ENCODE measurements around the gene SSTR1. TPM values are rescaled to one million over a fixed set of nuclear protein-coding genes. Genes with fewer than 3 reads are reported as not detected.

Gene SSTR1
- total and polyA plus RNA-seq, 12 donors = 0.22 to 1.8 (median 0.57) TPM

DNA sequence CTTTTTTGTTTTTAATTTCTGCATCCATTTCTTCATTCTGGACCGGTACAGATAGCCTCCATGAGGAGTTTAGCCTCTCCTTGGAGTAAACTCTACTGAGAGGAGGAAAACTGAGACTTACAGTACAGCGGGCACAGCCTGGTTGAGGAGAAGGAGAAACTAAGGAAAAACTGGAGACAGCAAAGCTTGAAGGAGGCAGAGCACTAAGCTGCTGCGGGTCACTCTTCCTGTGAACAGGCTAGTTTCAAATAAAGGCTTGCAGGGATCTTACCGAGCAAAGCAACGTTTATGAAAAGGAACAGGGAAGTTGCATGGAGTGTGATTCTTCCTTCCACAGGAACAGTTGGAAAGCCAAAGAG, 348 bp upstream of the SSTR1 start:
- TF ChIP-seq, protein P1, sequence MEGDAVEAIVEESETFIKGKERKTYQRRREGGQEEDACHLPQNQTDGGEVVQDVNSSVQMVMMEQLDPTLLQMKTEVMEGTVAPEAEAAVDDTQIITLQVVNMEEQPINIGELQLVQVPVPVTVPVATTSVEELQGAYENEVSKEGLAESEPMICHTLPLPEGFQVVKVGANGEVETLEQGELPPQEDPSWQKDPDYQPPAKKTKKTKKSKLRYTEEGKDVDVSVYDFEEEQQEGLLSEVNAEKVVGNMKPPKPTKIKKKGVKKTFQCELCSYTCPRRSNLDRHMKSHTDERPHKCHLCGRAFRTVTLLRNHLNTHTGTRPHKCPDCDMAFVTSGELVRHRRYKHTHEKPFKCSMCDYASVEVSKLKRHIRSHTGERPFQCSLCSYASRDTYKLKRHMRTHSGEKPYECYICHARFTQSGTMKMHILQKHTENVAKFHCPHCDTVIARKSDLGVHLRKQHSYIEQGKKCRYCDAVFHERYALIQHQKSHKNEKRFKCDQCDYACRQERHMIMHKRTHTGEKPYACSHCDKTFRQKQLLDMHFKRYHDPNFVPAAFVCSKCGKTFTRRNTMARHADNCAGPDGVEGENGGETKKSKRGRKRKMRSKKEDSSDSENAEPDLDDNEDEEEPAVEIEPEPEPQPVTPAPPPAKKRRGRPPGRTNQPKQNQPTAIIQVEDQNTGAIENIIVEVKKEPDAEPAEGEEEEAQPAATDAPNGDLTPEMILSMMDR (IDR thresholded peaks at IDR 0.05) = no peak
- H3K27me3 ChIP-seq = peaks cover 0 to 62% (median 50%) of the 10 kb centered on the region in 7 donors
- intact Hi-C loops (cut with DNase I) = loop anchor here in 2 of 10 donors (10.0 kb wide), 2 partner anchors 223 to 303 kb away; no protein-coding TSS in a partner anchor
- peaks cover 0 to 41% (median 23%) of the 10 kb centered on the region in 9 donors for H3K4me1 ChIP-seq
- H3K27ac ChIP-seq = no peak overlapping the region
- peak overlapping the region in 5 of 10 donors; percentile 55 to 64 (median 57) for H3K4me3 ChIP-seq
- H3K36me3 ChIP-seq = no peaks in the 10 kb centered on the region
- no peak for ATAC-seq
- WGBS, 2 donors = 21 to 25% methylated on average over 5 of the region's 5 CpGs
- peaks cover 0 to 11% (median 2%) of the 10 kb centered on the region in 11 donors for H3K9me3 ChIP-seq
- no peak for DNase-seq

DNA sequence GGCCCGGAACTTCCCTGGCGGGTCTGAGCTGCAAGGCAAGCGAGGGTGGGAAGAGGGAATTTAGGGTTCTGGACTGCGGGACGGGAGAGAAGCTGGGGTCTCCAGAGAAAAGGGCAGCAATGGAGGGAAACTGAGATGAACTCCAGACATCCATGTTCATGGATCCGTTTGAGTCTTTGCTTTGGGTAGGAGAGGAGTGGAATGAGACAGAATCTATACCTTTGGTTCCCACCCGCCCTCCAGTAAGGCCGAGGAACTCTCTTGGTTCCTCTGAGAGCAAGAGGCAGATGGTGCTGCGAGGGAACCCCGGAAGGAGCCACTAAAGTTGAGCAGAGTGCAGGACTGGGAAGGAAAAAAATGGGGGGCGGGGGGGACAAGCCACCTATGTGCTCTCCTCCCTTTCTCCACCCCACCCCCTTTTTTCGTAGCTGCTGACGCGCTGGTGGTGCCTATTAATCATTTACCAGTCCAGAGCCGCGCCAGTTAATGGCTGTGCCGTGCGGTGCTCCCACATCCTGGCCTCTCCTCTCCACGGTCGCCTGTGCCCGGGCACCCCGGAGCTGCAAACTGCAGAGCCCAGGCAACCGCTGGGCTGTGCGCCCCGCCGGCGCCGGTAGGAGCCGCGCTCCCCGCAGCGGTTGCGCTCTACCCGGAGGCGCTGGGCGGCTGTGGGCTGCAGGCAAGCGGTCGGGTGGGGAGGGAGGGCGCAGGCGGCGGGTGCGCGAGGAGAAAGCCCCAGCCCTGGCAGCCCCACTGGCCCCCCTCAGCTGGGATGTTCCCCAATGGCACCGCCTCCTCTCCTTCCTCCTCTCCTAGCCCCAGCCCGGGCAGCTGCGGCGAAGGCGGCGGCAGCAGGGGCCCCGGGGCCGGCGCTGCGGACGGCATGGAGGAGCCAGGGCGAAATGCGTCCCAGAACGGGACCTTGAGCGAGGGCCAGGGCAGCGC, 1.2 kb downstream of the SSTR1 start:
- ATAC-seq (peak; percentile 53 to 75 (median 64)), DNase-seq (peak; percentile 6 to 24)
- intact Hi-C loops (cut with DNase I) = loop anchor here in 2 of 10 donors (10.0 kb wide), 2 partner anchors 224 to 304 kb away; no protein-coding TSS in a partner anchor
- Histone ChIP-seq H3K27ac (peak overlapping the region in 2 of 10 donors; percentile 13 to 54), H3K9me3 (peaks cover 0 to 11% (median 2%) of the 10 kb centered on the region in 11 donors), H3K27me3 (peaks cover 0 to 67% (median 50%) of the 10 kb centered on the region in 7 donors), H3K4me1 (peaks cover 0 to 41% (median 23%) of the 10 kb centered on the region in 9 donors), H3K4me3 (peak overlapping the region; percentile 28 to 64 (median 52)), H3K36me3 (no peaks in the 10 kb centered on the region)
- TF ChIP-seq, protein P1 (IDR thresholded peaks at IDR 0.05) = peak in 5 of 9 donors; percentile 8 to 34 (median 33)
- 1 to 2% methylated on average over 59 of the region's 59 CpGs for WGBS, 2 donors

- intact Hi-C loops (cut with DNase I) = loop anchor here in 2 of 10 donors (10.0 kb wide), 2 partner anchors 225 to 305 kb away; no protein-coding TSS in a partner anchor
- ATAC-seq (peak in 5 of 8 donors; percentile 16 to 27 (median 24)), DNase-seq (no peak)
- H3K4me3 ChIP-seq = peak overlapping the region; percentile 6 to 64 (median 52)
- H3K36me3 ChIP-seq = no peaks in the 10 kb centered on the region
- H3K4me1 ChIP-seq = peaks cover 0 to 41% (median 23%) of the 10 kb centered on the region in 9 donors
- H3K27me3 ChIP-seq = peaks cover 0 to 74% (median 50%) of the 10 kb centered on the region in 7 donors
- H3K27ac ChIP-seq = peak overlapping the region in 2 of 10 donors; percentile 16 to 54
- TF ChIP-seq, protein P1 (IDR thresholded peaks at IDR 0.05) = no peak
- H3K9me3 ChIP-seq = peaks cover 0 to 11% (median 2%) of the 10 kb centered on the region in 11 donors
- WGBS, 2 donors = 5 to 8% methylated on average over 69 of the region's 69 CpGs
Measured at GRCh38 chr14:38209572-38210557, 2.2 kb downstream of the SSTR1 start.
